ENCODE data around the gene GRAMD2A. TPM values are rescaled to one million over a fixed set of nuclear protein-coding genes. Genes with fewer than 3 reads are reported as not detected.

GRAMD2A gene
- polyA plus RNA-seq (2011; rRNA removed), result 0.30 and 0.32 TPM in 2 replicates
- polyA minus RNA-seq (2011; rRNA and poly(A)+ RNA removed), result not detected in 2 replicates

GRCh38 chr15:72197460-72198355 is at the start of gene GRAMD2A:
Gene GRAMD2A, minus strand, starts transcription at chr15:72197787.
- Histone ChIP-seq H3K27me3 (ENCODE audit: control insufficient read depth, insufficient read depth, low read length) (no peaks in the 10 kb centered on the region), H3K4me3 (ENCODE audit: low read depth, low read length) (peak within 1 kb of the TSS; percentile 32; the same call in 1 of the 2 replicates), H3K9me3 (ENCODE audit: control insufficient read depth, insufficient read depth, low read length) (no peaks in the 10 kb centered on the region; the same call in 1 of the 2 replicates), H3K27ac (ENCODE audit: low read depth, low read length) (peak within 1 kb of the TSS; percentile 21)
- ChIA-PET POLR2A (interaction anchor here (0.6 to 1.6 kb wide), 3 partner anchors 29 to 334 kb away, joined by 3 to 5 read pairs (median 4); no protein-coding TSS in a partner anchor), CTCF (interaction anchor here (0.6 to 3.9 kb wide), 4 partner anchors 29 to 40 kb away, joined by 4 to 13 read pairs (median 6); partner anchors contain the start of gene PKM)
- DNase-seq (ENCODE audit: low read depth, low spot score), result no peak
- no peak for TF ChIP-seq CTCF (IDR thresholded peaks at IDR 0.05; ENCODE audit: low read depth, low read length)

- POLR2A ChIA-PET, result interaction anchor here (1.5 kb wide), 1 partner anchor 10 kb away, joined by 3 read pairs; no protein-coding TSS in a partner anchor
- DNase-seq (ENCODE audit: low read depth, low spot score), result no peak
- Histone ChIP-seq H3K27me3 (ENCODE audit: control insufficient read depth, insufficient read depth, low read length) (no peaks in the 10 kb centered on the region), H3K4me3 (ENCODE audit: low read depth, low read length) (no peak overlapping the region), H3K9me3 (ENCODE audit: control insufficient read depth, insufficient read depth, low read length) (no peaks in the 10 kb centered on the region), H3K27ac (ENCODE audit: low read depth, low read length) (no peak overlapping the region)
- no peak for TF ChIP-seq CTCF (IDR thresholded peaks at IDR 0.05; ENCODE audit: low read depth, low read length)
- CTCF ChIA-PET, result no interaction called here
Measured at GRCh38 chr15:72242775-72243370, 45.3 kb upstream of the GRAMD2A start.

- Histone ChIP-seq H3K4me3 (ENCODE audit: low read depth, low read length) (no peak overlapping the region), H3K9me3 (ENCODE audit: control insufficient read depth, insufficient read depth, low read length) (no peaks in the 10 kb centered on the region), H3K27me3 (ENCODE audit: control insufficient read depth, insufficient read depth, low read length) (no peaks in the 10 kb centered on the region), H3K27ac (ENCODE audit: low read depth, low read length) (no peak overlapping the region)
- no peak for TF ChIP-seq CTCF (IDR thresholded peaks at IDR 0.05; ENCODE audit: low read depth, low read length)
- no peak for DNase-seq (ENCODE audit: low read depth, low spot score)
- CTCF ChIA-PET, result interaction anchor here (0.6 to 1.4 kb wide), 3 partner anchors 39 to 74 kb away, joined by 3 read pairs; no protein-coding TSS in a partner anchor
- POLR2A ChIA-PET, result interaction anchor here (0.7 to 1.8 kb wide), 3 partner anchors 9 to 598 kb away, joined by 3 to 10 read pairs (median 10); partner anchors contain the start of gene PKM
Measured at GRCh38 chr15:72239652-72240051, 42.1 kb upstream of the GRAMD2A start.

GRCh38 chr15:72238586-72238985 is 41.0 kb upstream of the GRAMD2A start:
- CTCF ChIA-PET, result interaction anchor here (1.4 kb wide), 1 partner anchor 38 kb away, joined by 3 read pairs; no protein-coding TSS in a partner anchor
- Histone ChIP-seq H3K27ac (ENCODE audit: low read depth, low read length) (no peak overlapping the region), H3K4me3 (ENCODE audit: low read depth, low read length) (no peak overlapping the region), H3K9me3 (ENCODE audit: control insufficient read depth, insufficient read depth, low read length) (no peaks in the 10 kb centered on the region), H3K27me3 (ENCODE audit: control insufficient read depth, insufficient read depth, low read length) (no peaks in the 10 kb centered on the region)
- no peak for TF ChIP-seq CTCF (IDR thresholded peaks at IDR 0.05; ENCODE audit: low read depth, low read length)
- POLR2A ChIA-PET, result interaction anchor here (1.8 kb wide), 1 partner anchor 8 kb away, joined by 10 read pairs; the partner anchor contains the start of gene PKM
- DNase-seq (ENCODE audit: low read depth, low spot score), result no peak
